GM11168 (cell line): Measurements from ENCODE around the gene EID2B.

Source experiments
- in situ Hi-C: fragments of 300-500 bp; cut with MboI; formaldehyde crosslinking; loops from one replicate; pipeline ENCODE4 v1.12.0; 2022; ENCODE audit warnings: low sequenced_read_pairs; ENCODE audit not compliant: unreplicated experiment

Gene EID2B

GRCh38 chr19:39533791-39534190, 1.1 kb upstream of the EID2B start:
- in situ Hi-C loops: no loop called here

GRCh38 chr19:39533003-39533512, 406 bp upstream of the EID2B start:
- in situ Hi-C loops: no loop called here

GRCh38 chr19:39531834-39532232, 819 bp downstream of the EID2B start:
- in situ Hi-C loops: no loop called here

- in situ Hi-C loops: no loop called here
Measured at GRCh38 chr19:39525205-39525604, 7.4 kb downstream of the EID2B start.

- in situ Hi-C loops: no loop called here
Measured at GRCh38 chr19:39524495-39524894, 8.2 kb downstream of the EID2B start.

- in situ Hi-C loops: no loop called here
Measured at GRCh38 chr19:39520541-39521484, 11.8 kb downstream of the EID2B start.

GRCh38 chr19:39518975-39519374, 13.7 kb downstream of the EID2B start:
- in situ Hi-C loops: no loop called here

GRCh38 chr19:39518458-39518857, 14.2 kb downstream of the EID2B start:
- in situ Hi-C loops: no loop called here

GRCh38 chr19:39517432-39517831, 15.2 kb downstream of the EID2B start:
- in situ Hi-C loops: no loop called here

- in situ Hi-C loops: no loop called here
Measured at GRCh38 chr19:39516270-39516669, 16.4 kb downstream of the EID2B start.

GRCh38 chr19:39515551-39516191, 17.0 kb downstream of the EID2B start:
- in situ Hi-C loops: no loop called here

GRCh38 chr19:39514840-39515550, 17.7 kb downstream of the EID2B start, which contains the start of gene SELENOV:
Gene SELENOV, plus strand, starts transcription at chr19:39515139. Its CDS starts 74 bp downstream, at chr19:39515213.
- in situ Hi-C loops: no loop called here

- in situ Hi-C loops: no loop called here
Measured at GRCh38 chr19:39512988-39513387, 19.7 kb downstream of the EID2B start.

GRCh38 chr19:39509233-39509632, 23.4 kb downstream of the EID2B start:
- in situ Hi-C loops: no loop called here

GRCh38 chr19:39508629-39509028, 24.0 kb downstream of the EID2B start:
- in situ Hi-C loops: no loop called here

GRCh38 chr19:39507715-39508364, 24.8 kb downstream of the EID2B start:
- in situ Hi-C loops: no loop called here

- in situ Hi-C loops: no loop called here
Measured at GRCh38 chr19:39506944-39507714, 25.5 kb downstream of the EID2B start.

- in situ Hi-C loops: no loop called here
Measured at GRCh38 chr19:39506598-39506943, 26.1 kb downstream of the EID2B start.

GRCh38 chr19:39502640-39503417, 29.8 kb downstream of the EID2B start:
- in situ Hi-C loops: no loop called here
